Gastrocnemius medialis (tissue), 4 donors: ENCODE data around the gene CDO1. TPM values are rescaled to one million over a fixed set of nuclear protein-coding genes. Genes with fewer than 3 reads are reported as not detected.

ENCODE experiments used
- ATAC-seq, 2 donors: fragments of 150-250 bp; one replicate each; pipeline ENCODE4 v1.9.1; 2016
- DNase-seq, 2 donors: peaks; one replicate each; pipeline ENCODE4 v3.0.0-alpha.2; 2019
- H3K27ac ChIP-seq, 4 donors: fragments of 200-600 bp; sonication (generic); 1 replicate in 1 of 4; 2 replicates in 3 of 4; pipeline ENCODE4 v1.5.1; 2016 to 2018; ENCODE audit warnings: mild to moderate bottlenecking in 2 of 4, moderate library complexity in 1 of 4
- H3K27me3 ChIP-seq, 3 donors: fragments of 200-600 bp; sonication (generic) in 2 of 3; 1 replicate in 1 of 3; 2 replicates in 2 of 3; pipeline versions ENCODE4 v1.5.1 to v1.6.0; 2016 to 2019; ENCODE audit warnings: mild to moderate bottlenecking in 1 of 3, moderate library complexity in 1 of 3
- H3K36me3 ChIP-seq, 2 donors: fragments of 200-600 bp; sonication (generic) in 1 of 2; one replicate each; pipeline ENCODE4 v1.5.1; 2017 to 2018
- H3K4me1 ChIP-seq, 2 donors: fragments of 200-600 bp; sonication (generic) in 1 of 2; one replicate each; pipeline ENCODE4 v1.5.1; 2016 to 2017; ENCODE audit warnings: mild to moderate bottlenecking in 2 of 2
- H3K4me3 ChIP-seq, 4 donors: fragments of 200-600 bp; sonication (generic) in 3 of 4; 1 replicate in 1 of 4; 2 replicates in 3 of 4; pipeline ENCODE4 v1.5.1; 2016 to 2019; ENCODE audit warnings: mild to moderate bottlenecking in 2 of 4
- H3K9me3 ChIP-seq, 3 donors: fragments of 200-600 bp; sonication (generic) in 2 of 3; 1 replicate in 1 of 3; 2 replicates in 2 of 3; pipeline ENCODE4 v1.5.1; 2016 to 2019
- POLR2A ChIP-seq, 2 donors: fragments of 450-650 bp; IDR thresholded peaks; one replicate each; pipeline ENCODE4 v1.6.1; 2017; ENCODE audit warnings: antibody characterized with exemption in 2 of 2, mild to moderate bottlenecking in 2 of 2, moderate library complexity in 2 of 2
- in situ Hi-C, 4 donors: fragments of 200-750 bp; cut with MboI; loops; one replicate each; pipeline versions ENCODE4 v1.15.0 to v1.8.0; 2017; ENCODE audit warnings: low sequenced_read_pairs in 4 of 4
- intact Hi-C: fragments of 100-400 bp; cut with DNase I; formaldehyde crosslinking; loops from one replicate; pipeline ENCODE4 v1.15.1; 2023; ENCODE audit warnings: low total_unique reads
- total RNA-seq, 4 donors: library from RNA; depleted of rRNA; stranded (reverse); fragments of >200 nt; gene quantifications; one replicate each; pipeline versions ENCODE4 v1.1.0 to v1.2.3, GENCODE V29; 2016
- TF ChIP-seq, protein P1 (sequence below), 5 experiments: fragments of 450-650 bp in 3 of 5; fragments of 200-600 bp in 2 of 5; sonication (generic) in 2 of 5; IDR thresholded peaks in 4 of 5; conservative IDR thresholded peaks in 1 of 5; 1 replicate in 4 of 5; 2 replicates in 1 of 5; pipeline ENCODE4 v1.5.1; 2016 to 2019; ENCODE audit warnings: antibody characterized with exemption in 5 of 5, mild to moderate bottlenecking in 3 of 5, moderate library complexity in 3 of 5

CDO1 gene
- total RNA-seq, 4 donors from 2014 or later = 21.6 to 28.4 (median 23.7) TPM

DNA sequence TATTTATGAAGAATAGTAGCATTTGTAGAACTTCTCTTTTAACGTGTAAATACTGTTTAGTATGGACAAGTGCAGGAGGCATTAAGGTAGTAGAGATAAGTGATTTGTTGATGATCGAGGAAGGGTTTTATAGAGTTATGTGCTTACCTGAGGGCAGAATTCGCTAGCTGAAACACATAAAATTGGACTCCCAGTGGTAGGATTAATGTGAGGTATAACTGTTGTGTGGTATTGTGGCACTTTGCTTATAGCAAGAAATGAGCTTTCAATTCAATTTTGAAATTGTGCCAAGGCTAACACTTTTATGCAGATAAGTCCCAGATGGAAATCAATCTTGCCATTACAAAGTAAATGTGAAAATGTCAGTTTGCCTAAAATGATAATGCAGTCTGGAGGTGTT, 26.5 kb upstream of the CDO1 start:
- Histone ChIP-seq H3K27ac (peak overlapping the region; percentile 91 to 96 (median 94)), H3K4me3 (peak overlapping the region; percentile 73 to 92 (median 86)), H3K9me3 (no peaks in the 10 kb centered on the region), H3K4me1 (peaks cover 37 to 50% of the 10 kb centered on the region in 2 donors), H3K36me3 (no peaks in the 10 kb centered on the region), H3K27me3 (no peaks in the 10 kb centered on the region)
- no peak for DNase-seq
- TF ChIP-seq, protein P1, sequence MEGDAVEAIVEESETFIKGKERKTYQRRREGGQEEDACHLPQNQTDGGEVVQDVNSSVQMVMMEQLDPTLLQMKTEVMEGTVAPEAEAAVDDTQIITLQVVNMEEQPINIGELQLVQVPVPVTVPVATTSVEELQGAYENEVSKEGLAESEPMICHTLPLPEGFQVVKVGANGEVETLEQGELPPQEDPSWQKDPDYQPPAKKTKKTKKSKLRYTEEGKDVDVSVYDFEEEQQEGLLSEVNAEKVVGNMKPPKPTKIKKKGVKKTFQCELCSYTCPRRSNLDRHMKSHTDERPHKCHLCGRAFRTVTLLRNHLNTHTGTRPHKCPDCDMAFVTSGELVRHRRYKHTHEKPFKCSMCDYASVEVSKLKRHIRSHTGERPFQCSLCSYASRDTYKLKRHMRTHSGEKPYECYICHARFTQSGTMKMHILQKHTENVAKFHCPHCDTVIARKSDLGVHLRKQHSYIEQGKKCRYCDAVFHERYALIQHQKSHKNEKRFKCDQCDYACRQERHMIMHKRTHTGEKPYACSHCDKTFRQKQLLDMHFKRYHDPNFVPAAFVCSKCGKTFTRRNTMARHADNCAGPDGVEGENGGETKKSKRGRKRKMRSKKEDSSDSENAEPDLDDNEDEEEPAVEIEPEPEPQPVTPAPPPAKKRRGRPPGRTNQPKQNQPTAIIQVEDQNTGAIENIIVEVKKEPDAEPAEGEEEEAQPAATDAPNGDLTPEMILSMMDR (IDR thresholded peaks at IDR 0.05 in 4 of 5, conservative IDR thresholded peaks at IDR 0.05 in 1 of 5) = no peak
- no peak for TF ChIP-seq POLR2A (IDR thresholded peaks at IDR 0.05)
- intact Hi-C loops = loop anchor here (2.0 to 5.0 kb wide), 3 partner anchors 14 to 301 kb away; partner anchors contain the start of genes COMMD10 and FEM1C
- ATAC-seq = no peak
- in situ Hi-C loops = loop anchor here in 1 of 4 donors (25.0 kb wide), 1 partner anchor 556 kb away; the partner anchor contains the start of gene CCDC112

DNA sequence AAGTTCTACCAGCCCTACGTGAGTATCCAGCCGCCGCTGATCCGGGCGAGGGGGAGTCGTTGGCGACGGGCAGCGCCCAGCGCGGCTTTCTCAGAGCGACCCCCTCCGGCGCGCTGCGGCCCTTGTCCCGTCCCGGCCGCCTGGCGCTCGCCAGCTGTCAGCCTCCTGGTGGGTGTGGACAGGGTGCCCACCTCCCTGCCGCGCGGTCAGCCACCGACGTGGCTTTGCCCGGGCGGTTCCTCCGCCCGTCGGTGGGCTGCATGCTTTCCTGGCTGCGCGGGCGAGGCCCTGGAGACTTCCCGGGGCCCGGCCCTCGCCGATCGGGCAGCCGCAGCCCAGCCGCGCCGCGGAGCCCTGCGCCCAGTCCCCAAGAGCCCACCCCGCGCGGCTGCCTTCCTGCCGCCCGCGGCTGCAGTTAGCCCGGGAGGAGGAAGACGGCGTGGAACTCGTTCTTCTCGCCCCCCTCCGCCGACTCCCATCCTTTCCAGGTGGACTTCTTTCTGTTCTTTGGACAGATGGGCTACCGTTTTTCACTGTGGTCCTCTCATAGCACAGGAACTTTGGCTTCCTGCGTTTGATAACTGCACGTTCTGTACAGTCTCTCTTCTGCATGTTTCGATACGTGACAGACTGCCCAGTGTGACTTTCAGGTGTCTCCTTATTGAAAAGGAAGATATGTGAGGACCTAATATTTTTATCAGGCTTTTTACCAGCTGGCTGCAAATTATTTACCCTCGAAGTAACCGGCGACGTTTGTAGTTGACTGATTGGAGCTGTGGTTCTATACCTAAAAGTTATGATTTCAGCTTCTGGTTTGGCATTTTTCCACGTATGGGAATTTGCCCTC, 25.9 kb upstream of the CDO1 start:
- in situ Hi-C loops (loop anchor here in 1 of 4 donors (25.0 kb wide), 1 partner anchor 555 kb away; the partner anchor contains the start of gene CCDC112), intact Hi-C loops (loop anchor here (2.0 to 5.0 kb wide), 3 partner anchors 14 to 300 kb away; partner anchors contain the start of genes COMMD10 and FEM1C)
- H3K9me3 ChIP-seq = no peaks in the 10 kb centered on the region
- ATAC-seq (peak; percentile 63 to 68), DNase-seq (peak in 1 of 2 donors; percentile 21)
- H3K4me1 ChIP-seq = peaks cover 37 to 52% of the 10 kb centered on the region in 2 donors
- H3K4me3 ChIP-seq = peak overlapping the region; percentile 73 to 92 (median 86)
- TF ChIP-seq, protein P1 (IDR thresholded peaks at IDR 0.05 in 4 of 5, conservative IDR thresholded peaks at IDR 0.05 in 1 of 5) = peak in 3 of 5 experiments; percentile 23 to 39 (median 34)
- no peak for TF ChIP-seq POLR2A (IDR thresholded peaks at IDR 0.05)
- no peaks in the 10 kb centered on the region for H3K27me3 ChIP-seq
- H3K36me3 ChIP-seq = peaks cover 0 to 2% of the 10 kb centered on the region in 2 donors
- H3K27ac ChIP-seq = peak overlapping the region; percentile 91 to 96 (median 94)

DNA sequence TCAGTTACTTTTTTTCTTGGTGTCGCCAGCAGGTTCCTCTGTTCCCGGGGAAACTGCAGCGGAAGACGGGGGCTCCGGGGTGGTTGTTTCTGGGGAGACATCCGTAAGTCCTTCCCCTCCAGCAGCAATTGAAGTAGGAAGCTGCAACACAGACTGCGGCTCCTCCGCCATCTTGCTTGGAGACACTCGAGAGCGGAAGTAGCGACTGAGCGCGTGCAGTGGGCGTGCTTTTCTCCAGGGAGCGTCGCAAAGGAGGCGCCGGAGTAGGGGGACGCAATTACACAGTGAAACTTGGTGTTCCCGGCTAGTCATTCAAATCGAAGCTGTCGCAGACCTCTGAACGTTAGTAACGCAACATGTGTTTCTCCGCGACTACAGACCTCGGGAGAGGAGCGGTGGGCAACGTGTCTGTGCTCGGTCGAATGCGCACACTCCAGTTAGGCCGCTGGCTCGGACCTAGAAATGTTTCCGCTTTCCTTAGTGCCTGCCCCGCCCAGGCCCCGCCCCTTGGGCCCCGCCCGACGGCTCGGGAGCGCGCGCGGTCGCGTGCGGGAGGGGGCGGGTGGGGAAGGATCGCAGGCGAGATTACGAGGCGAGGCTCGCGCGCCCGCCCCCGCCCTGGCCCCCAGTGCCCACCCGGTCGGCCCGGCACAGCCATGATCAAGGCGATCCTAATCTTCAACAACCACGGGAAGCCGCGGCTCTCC, 25.1 kb upstream of the CDO1 start, which contains the start of the genes AP3S1 and ATG12:
TSS of gene AP3S1 (plus strand) at position 554 of the 707 bp plus-strand sequence. CDS start at position 657, 103 bp downstream.
TSS of gene ATG12 (minus strand) at position 184 of the 707 bp plus-strand sequence. CDS start at position 171, 13 bp downstream.
- ATAC-seq (peak; percentile 94 to 97), DNase-seq (peak; percentile 88)
- peak within 1 kb of the TSS; percentile 91 to 96 (median 94) for H3K27ac ChIP-seq
- H3K4me3 ChIP-seq = peak within 1 kb of the TSS; percentile 73 to 92 (median 86)
- peak; percentile 83 to 87 for TF ChIP-seq POLR2A (IDR thresholded peaks at IDR 0.05)
- TF ChIP-seq, protein P1 (IDR thresholded peaks at IDR 0.05 in 4 of 5, conservative IDR thresholded peaks at IDR 0.05 in 1 of 5) = peak in 1 of 5 experiments; percentile 17
- no peaks in the 10 kb centered on the region for H3K27me3 ChIP-seq
- peaks cover 0 to 10% of the 10 kb centered on the region in 2 donors for H3K36me3 ChIP-seq
- H3K4me1 ChIP-seq = peaks cover 37 to 52% of the 10 kb centered on the region in 2 donors
- in situ Hi-C loops (loop anchor here in 1 of 4 donors (25.0 kb wide), 1 partner anchor 554 kb away; the partner anchor contains the start of gene CCDC112), intact Hi-C loops (loop anchor here (2.0 to 5.0 kb wide), 4 partner anchors 15 to 299 kb away; partner anchors contain the start of genes COMMD10, FEM1C and TMED7)
- H3K9me3 ChIP-seq = no peaks in the 10 kb centered on the region

DNA sequence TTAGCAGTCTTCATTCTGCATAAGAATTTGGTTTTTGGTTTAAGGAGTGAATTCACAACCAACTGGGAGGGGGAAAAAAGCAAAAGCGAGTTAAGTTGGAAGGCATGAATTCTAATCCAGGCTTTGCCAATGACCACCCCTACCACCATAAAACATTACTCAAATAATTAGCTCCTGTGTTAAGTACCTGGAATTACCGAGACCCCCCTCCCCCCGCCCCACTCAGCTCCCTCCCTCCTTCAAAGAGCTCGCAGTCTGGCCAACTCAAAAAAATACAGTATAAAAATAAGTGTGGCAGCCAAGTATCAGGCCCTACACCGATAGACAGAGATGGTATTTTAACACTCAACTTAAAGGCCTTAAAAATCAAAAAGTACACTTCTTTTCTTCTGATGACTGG, 24.4 kb upstream of the CDO1 start:
- TF ChIP-seq, protein P1 (IDR thresholded peaks at IDR 0.05 in 4 of 5, conservative IDR thresholded peaks at IDR 0.05 in 1 of 5) = no peak
- no peak for TF ChIP-seq POLR2A (IDR thresholded peaks at IDR 0.05)
- peak overlapping the region; percentile 91 to 96 (median 94) for H3K27ac ChIP-seq
- H3K4me1 ChIP-seq = peaks cover 37 to 52% of the 10 kb centered on the region in 2 donors
- in situ Hi-C loops = loop anchor here in 1 of 4 donors (25.0 kb wide), 1 partner anchor 554 kb away; the partner anchor contains the start of gene CCDC112
- H3K4me3 ChIP-seq = peak overlapping the region; percentile 73 to 92 (median 86)
- ATAC-seq = no peak
- intact Hi-C loops = loop anchor here (2.0 to 5.0 kb wide), 3 partner anchors 214 to 299 kb away; partner anchors contain the start of genes COMMD10, FEM1C and TMED7
- H3K27me3 ChIP-seq = no peaks in the 10 kb centered on the region
- H3K36me3 ChIP-seq = peaks cover 0 to 16% of the 10 kb centered on the region in 2 donors
- DNase-seq = no peak
- no peaks in the 10 kb centered on the region for H3K9me3 ChIP-seq
